T-helper 9 cell (primary cell): ENCODE results near the gene ABCC11.
"Not testable (repeated sequence)": the region's sequence is repeated elsewhere in the genome, so short reads cannot be mapped to it uniquely, and the experiment has no call there.

Experiments
- DNase-seq: peaks from one replicate; pipeline ENCODE4 v3.0.0-alpha.2; 2020

The ABCC11 gene

DNA sequence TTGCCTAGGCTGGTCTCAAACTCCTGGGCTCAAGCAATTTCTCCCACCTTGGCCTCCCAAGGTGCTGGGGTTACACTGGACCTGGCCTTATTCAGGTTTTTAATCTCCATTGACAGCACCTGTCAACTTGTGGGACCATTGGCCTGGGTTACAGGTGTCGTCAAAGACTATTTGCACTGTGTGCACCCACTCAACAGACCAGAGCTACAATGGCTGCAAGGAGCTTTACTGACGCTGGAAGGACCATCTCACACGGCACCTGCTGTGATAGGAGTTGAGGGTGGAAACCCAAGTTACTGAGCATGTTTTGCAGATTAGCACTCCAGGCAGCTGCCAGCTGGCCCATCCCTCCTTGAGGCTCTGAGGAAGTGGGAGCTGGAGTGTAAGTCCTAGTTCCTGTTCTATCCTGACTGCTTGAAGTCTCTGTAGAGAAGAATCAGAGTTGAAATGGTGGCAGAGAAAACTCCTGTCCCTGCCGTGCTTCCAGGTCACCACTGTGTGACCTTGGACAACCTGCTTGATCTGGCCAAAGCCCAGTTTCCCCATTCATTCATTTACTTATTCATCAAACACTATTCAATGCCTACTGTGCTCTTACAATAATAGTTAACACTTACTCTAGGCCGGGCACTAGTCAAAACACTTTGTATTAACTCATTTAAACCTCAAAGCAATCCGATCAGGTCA, 45.7 kb downstream of the ABCC11 start:
- no peak for DNase-seq

DNA sequence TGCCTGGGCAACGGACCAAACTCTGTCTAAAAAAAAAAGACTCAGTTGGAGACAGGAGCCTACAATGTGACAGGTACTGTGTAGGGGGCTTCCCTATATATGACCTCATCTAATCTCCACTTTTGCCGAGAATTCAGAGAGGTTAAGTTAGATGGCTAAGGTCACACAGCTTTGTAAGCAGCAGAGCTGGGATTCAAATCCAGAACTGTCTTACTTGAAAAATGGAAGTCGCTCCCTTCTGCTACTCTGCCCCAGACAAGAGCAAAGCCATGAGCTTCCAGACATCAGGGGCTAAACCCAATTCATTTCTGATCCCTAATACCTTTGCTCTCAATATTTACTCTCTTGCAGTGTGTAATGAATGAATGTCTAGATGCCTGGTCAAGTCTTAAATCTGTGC, 50.0 kb downstream of the ABCC11 start:
- no peak for DNase-seq

DNA sequence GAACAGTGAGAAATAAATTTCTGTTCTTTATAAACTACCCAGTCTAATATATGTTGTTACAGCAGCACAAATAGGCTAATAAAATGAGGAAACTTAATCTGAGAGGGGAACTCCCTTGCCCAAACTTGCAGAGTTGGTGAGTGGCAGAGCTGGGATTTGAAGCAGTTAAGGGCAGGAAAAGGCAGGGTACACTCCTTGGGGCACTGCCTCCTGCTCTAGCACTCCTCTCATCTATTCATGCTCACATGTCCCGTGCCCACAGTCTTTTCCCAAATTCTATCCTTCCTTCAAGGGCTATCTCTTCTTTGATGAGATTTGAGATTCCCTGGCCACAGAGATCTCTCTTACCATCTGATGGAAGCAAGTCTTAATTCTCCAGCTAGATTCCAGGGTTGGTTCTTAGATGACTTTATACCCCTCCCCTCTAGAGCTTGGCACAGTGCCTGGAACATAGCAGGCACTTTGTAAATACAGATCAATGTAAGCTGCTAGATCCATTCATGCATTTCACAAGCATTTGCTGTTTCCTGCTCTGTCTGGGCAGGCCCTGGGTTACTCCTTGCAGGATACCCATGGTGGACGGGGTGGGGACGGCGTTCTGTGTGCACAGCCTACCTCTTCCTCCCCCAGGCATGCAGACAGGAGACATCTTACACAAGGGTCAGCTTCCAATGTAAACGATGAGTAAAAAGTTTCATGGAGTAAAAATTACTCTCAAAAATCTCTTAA, 52.3 kb downstream of the ABCC11 start:
- no peak for DNase-seq

DNA sequence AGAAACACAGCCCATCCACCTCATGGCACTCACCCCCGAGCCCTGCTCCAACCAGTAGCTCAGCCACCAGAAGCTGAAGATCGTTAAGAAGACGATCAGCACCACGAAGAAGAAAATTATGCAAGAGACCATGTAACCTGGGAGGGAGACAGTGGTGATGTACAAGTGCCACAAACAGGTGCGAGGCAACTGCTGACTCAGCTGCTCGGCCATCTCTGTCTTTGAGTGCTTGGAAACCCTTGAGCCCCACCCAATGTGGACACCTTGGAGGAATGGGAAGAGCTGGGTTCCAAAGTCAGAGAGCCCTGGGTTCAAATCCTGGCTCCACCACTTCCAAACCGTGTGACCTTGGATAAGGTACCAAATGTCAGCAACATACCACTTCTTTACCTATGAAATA, 53.5 kb downstream of the ABCC11 start:
- no peak for DNase-seq

DNA sequence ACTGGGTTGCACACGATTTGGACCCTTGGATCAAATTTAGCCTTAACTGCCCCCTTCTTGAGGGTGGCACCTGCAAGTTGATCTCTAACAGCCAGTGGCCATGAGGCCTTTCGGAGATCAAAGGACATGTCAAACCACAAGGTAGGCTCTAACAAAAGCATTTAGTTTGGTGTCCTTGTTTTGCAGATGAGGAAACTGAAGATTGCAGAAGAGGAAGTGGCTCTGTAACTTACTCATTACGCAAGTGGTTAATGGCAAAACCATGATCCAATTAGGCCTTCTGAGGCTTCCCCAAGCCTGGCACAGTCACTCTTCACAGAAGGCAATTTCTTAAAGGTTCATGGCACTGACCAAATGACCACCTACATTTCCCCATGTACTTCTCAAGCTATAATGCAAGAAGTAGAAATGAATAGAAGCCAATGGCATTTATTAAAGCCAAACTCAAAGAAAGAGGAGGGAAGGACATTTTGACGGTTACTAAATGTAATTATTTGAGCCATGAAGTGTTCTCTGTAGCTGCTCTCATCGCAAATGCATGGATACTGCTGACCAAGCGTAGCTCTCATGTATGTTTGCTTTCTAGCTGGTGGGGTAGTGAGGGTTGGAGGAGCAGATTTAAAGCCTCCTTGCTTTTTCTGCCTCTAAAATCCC, 58.8 kb downstream of the ABCC11 start:
- no peak for DNase-seq

DNA sequence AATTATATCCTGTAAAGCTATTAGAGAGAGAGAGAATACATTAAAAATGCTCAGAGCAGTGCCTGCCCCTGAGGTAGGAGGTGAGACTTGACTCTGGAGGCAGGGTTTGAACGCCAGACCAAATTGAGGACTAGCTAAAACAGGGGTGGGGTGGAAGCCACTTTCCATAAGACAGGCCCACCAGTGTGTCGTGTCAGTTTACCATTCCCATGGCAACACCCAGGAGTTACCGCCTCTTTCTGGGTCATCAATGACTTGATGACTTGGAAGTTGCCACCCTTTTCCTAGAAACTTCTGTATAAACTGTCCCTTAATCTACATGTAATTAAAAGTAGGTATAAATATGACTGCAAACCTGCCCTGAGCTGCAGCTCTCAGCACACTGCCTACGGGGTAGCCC, 59.6 kb downstream of the ABCC11 start:
- DNase-seq = no peak

DNA sequence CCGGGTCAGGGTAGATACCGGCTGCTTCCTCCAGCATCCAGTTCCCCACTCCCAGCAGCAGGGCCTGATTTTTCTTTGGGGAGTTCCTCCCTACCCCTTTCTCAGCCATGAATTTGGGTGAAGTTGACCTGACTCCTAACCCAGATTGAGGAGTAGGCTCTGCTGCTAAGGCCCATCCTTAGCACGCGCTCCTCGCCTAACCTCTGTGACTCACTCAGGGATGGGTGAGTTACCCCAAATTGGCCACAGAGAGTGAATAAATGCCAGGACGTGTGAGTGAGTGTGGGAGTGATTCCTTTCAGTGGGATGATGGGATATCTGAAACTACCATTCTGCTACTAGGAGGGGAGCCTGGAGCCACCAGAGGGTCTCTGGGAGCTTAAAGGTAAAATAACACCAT, 62.7 kb downstream of the ABCC11 start:
- no peak for DNase-seq

DNA sequence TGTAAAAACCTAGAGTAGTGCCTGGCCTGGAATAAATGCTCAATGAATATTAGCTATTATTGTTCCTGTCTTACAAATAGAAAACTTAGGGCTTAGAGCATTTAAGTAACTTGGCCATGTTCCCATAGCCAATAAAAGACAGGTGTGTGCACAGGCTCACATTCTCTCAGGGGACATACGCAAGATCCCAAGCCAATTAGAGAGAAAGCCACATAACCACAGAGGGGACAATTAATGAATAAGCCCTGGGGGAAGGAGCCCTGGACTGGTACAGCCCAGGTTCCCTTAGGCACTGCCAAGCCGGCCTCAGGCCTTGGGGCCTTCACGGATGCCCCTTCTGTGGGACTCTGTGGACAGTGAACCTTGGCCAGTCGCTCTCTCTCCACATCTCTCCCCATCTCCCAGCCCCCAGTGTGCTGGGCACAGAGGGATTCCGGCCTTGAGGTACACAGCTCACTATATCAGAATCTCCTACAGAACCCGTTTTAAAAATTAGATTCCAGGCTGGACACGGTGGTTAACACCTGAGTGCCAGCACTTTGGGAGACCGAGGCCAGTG, 64.3 kb downstream of the ABCC11 start:
- DNase-seq = no peak

DNA sequence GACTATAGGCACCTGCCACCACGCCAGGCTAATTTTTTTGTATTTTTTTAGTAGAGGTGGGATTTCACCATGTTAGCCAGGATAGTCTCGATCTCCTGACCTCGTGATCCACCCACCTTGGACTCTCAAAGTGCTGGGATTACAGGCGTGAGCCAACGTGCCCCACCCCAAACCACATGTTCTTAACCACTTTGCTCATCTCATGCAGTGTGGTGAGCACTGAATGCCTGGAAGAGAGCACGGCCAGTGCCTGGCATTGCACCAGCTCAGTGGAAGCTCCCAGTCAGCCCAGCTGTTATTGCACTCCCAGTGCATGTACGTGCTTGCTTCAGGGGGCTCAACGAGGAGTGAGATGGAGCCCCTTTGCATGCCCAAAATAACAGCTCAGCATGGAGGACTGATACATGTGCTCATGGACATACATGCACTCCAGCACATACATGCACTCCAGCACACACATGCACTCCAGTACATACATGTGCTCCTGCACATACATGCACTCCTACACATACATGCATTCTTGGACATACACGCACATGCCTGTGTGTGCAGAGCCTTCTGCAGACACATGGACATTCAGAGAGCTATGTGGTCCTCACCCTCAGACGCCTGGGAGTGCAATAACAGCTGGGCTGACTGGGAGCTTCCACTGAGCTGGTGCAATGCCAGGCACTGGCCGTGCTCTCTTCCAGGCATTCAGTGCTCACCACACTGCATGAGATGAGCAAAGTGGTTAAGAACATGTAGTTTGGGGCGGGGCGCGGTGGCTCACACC, 65.4 kb downstream of the ABCC11 start:
- not testable (repeated sequence) for DNase-seq

DNA sequence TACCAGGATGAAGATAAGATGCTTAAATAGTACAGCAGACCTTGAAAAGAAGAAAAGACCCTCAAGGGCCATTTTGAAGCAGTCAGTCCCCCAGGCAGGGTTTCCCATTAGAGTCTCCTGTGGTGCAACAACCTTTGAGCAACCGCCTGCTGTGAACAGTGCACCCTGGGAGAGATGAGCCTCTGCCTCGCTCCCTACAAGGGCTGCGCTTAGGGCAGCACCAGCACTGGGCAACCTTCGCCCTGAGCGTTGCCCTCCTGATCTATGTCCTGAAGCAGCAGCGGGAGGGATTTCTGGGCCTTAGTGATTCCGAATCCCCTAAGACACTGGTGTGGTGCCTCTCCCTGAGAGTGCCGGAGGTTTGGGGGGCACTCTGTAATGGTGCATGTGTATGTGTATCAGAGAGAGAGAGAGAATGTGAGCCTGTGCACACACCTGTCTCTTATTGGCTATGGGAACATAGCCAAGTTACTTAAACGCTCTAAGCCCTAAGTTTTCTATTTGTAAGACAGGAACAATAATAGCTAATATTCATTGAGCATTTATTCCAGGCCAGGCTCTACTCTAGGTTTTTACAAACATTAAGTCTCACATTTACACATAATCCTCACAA, 66.4 kb downstream of the ABCC11 start:
- DNase-seq = no peak

DNA sequence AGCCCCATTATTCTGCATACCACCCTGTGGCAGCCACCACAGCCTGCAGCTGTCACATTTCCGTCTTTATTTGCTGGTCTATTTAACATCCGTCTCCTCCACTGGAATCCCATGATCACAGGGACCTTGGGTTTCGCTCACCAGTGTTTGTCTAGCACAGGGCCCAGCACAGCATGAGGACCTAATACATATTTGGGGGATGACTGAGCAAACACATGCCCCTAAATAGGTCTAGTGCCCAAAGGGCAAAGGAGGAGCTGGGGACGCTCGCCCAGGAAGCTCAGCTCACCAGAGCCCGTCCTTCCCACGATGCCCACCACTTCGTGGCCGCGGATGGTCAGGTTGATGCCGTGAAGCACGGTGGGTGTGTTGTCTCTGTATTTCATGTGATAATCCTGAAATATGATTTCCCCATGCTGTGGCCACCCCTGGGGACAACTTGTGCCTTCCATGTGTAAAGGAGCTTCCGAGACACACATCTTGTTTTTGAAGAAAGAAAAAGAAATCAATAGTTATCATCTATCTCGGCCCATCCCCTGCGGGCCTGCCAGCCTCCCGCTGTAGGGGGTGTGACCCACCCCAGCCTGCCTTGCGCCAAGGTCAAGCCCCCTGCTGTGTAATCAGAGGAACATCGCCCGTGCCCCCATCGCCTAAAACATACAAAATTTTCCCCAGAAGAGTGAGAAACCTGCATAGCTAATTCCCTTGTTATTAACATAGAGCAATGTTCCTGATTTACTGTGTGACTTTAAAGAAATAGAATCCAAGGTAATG, 70.5 kb downstream of the ABCC11 start:
- DNase-seq = no peak

DNA sequence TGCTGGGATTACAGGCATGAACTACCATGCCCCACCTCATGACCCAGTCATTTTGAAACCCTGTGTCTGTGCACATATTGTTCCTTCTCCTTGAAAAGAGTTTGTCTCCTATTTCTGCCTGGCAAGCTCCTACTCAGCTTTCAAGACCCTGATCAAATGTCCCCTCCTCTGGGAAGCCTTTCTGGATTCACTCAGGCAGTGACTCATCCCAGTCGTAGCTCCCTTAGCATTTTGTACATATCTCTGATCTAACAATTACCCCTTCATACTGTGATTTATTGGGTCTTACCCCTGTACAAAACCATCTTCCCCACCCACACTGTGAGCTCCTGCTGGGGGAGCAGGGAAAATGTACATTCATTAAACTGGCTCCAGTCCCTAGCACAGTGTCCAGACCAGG, 73.5 kb downstream of the ABCC11 start:
- no peak for DNase-seq

DNA sequence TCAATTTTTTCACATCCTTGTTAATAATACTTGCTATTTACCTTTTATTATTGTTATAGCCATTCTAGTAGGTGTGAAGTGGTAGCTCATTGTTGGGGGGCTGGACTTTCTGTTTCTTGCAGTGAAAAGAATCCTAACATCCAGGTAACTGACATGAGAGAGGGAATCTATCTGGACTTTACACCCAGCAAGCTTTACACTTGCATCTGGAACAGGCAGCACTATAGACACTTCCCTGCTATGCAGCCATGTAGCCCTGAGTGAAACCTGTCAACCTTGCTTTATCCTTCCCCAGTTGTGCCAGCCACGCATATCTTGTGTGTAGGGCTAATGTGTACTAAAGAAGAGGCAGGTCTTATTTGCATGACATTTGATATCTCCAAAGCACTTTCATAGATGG, 74.7 kb downstream of the ABCC11 start:
- no peak for DNase-seq

DNA sequence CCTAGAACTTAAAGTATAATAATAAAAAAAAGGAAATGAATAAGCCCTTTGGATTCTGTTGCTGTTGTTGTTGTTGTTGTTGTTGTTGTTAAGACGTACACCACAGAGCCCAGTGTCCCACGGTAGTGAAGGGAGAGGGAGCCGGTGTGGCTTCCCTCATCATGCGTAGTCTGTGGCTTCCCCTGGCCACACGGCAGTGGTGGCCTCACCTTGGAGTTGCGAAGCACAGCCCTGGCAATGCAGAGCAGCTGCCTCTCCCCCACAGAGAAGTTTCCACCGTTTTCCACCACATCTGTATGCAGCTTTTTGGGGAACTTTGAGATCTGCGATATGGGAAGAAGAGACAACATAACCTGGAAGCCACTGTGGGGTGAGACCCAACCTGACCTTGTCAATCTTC, 77.4 kb downstream of the ABCC11 start:
- no peak for DNase-seq

DNA sequence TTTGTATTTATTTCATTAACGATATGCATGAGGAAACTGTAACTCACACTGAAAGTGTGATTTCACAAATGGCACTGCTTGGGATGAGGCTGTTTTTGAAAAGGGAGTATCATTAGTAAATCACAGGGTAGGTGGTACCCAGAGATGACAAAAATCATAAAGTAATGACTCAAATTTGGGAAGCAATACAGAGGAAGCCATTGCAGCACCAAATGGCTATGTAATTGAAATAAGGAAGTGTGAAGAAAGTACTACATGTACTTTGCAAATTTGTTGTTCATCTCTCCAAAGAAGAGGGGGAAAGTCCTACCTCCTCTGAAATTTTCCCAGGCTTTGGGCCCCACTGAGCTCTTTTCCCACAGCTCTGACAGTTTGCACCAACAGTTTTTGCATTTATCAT, 79.3 kb downstream of the ABCC11 start:
- no peak for DNase-seq

DNA sequence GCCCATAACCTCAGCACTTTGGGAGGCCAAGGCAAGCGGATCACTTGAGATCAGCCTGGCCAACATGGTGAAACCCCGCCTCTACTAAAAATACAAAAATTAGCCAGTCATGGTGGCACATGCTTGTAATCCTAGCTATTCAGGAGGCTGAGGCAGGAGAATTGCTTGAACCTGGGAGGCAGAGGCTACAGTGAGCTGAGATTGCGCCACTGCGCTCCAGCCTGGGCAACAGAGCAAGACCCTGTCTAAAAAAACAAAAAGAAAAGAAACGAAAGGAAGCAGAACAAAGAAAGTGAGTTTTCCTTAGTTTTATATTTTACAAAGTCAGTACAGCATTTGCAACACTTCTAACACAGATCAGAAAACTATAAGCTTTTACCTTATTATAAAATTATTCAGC, 80.7 kb downstream of the ABCC11 start:
- not testable (repeated sequence) for DNase-seq

DNA sequence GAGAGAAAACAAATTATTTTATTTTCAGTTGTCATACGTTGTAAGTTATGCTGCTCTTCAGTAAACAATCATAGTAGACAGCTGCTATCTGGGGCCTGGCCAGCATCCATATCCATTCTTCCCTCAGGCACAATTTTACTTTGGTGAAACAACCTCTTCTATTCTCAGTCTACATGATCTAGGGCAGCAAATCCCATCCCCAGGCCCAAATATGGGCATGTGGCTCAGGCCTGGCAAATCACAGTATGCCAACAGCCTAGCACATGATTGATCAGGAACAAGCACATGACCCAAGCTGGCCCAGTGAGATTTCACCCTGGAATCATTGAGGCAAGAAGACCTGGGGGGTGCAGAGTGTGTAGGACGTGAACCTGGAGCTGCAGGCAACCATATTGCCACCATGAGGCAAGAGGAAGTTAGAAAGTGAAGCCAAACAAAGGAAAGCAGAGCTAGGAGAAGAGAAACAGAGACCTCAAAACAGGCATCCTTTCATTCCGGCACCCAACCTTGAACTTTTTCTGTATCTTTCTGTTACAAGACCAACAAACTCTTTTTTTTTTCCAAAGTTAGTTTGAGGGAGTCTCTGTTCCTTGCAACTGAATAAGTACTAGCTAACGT, 81.3 kb downstream of the ABCC11 start:
- DNase-seq = no peak

DNA sequence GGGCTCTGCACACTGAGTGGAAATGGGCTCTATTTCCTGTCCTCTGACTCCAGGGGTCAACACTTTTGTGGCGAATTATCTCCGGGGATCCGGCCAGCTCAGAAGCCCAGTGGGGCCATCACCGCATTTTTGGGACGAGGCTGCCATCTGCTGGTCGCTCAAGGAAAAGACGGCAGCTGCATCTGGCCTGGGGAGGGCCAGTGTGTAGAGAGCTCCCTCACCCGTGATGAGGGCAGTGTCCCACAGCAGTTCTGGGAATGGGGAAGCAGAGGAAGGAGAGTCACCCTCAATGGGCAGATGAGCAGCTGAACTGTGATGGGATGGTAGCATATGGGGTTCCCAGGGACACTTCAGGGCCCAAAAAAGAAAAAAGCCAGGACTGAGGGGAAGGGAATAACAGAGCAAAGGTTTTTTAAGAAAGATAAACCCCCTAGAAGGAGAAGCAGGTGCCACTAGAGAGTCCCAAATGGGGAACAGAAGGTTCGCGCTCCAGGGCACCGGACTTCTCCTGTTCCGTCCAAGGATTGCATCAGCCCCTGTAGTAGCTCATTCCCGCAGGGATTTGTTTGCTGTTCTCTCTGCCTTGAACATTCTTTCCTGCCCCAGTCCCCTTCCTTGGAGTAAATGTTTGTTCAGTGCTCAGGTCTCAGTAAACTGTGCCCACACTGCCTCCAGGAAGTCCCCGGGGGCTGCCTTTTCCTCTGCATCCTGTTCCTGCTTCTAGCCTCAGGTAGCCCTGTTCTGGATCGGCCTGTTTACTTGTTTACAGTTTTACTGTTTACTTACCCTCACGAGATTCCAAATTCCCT, 82.2 kb downstream of the ABCC11 start:
- DNase-seq = peak; percentile 62

DNA sequence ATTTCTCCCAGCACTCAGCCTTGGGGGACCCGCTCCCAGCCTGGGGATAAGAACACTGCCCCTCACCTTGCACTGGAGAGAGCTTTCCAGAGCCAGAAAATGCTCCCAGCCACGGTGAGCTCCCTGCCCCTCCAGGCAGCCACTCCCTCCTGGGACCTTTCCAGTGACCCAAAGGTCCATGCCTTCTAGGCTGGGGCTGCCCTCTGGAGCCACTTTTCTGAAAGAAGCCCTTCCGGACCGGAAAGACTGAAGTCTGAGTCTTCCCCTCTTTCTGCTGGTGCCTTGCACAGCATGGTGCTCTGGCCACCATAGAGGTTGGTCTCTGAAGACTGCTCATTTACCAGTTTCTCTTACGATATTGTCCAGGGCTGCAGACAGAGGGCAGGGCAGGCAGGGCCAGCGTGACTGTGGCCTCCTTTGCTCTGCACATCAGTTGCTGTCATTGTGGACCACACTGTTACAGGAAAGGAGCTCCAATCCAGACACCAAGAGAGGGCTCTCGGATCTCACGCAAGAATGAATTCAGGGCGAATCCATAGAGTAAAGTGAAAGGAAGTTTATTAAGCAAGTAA, 84.4 kb downstream of the ABCC11 start:
- no peak for DNase-seq

DNA sequence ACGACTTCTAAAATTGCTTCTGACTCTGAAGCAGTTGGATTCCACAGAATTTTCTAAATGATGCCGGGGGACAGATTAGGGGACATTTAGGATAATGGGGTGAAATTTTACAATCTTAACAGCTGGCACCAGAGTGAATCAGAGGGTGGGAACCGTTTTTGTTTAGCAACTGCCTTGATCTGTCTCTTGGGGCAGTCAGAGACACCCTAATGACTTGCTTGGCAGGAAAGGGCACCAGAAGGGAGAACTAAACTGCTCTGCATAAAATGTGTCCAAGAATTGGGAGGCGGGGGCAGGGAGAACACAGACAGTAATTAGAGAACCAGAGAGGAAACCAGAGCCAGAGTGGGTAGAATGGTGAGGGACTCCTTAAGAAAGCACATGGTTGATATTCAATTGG, 85.4 kb downstream of the ABCC11 start:
- DNase-seq = no peak
